HEK293T (cell line): ENCODE data around the gene SLC5A9.
"Not testable (repeated sequence)": the region's sequence is repeated elsewhere in the genome, so short reads cannot be mapped to it uniquely, and the experiment has no call there.

Source experiments
- CTCF ChIA-PET: fragments of 350-600 bp; formaldehyde crosslinking; extraction: SDS; loops from one replicate; lab custom pipeline; 2021; ENCODE audit warnings: antibody characterized with exemption, inconsistent platforms; lab: Yijun Ruan, JAX
- POLR2A ChIA-PET: fragments of 350-600 bp; formaldehyde crosslinking; extraction: SDS; loops from one replicate; lab custom pipeline; 2020; ENCODE audit warnings: antibody characterized with exemption, inconsistent platforms; lab: Yijun Ruan, JAX
- DNase-seq: peaks from one replicate; pipeline ENCODE4 v3.0.0; 2012; ENCODE audit warnings: mixed read lengths; ENCODE audit errors: extremely low spot score
- ARNT ChIP-seq: fragments of 450-650 bp; IDR thresholded peaks from 2 replicates; pipeline ENCODE4 v1.6.1; 2017; ENCODE audit warnings: mild to moderate bottlenecking
- BHLHE40 ChIP-seq: fragments of 450-650 bp; IDR thresholded peaks from 2 replicates; pipeline ENCODE4 v1.6.1; 2016; ENCODE audit warnings: mild to moderate bottlenecking, moderate library complexity, borderline replicate concordance
- CTBP1 ChIP-seq: fragments of 450-650 bp; IDR thresholded peaks from 2 replicates; pipeline ENCODE4 v1.6.1; 2016; ENCODE audit warnings: borderline replicate concordance
- ELF4 ChIP-seq: fragments of 450-650 bp; IDR thresholded peaks from 2 replicates; pipeline ENCODE4 v1.6.1; 2017; ENCODE audit warnings: antibody characterized with exemption
- FOXA1 ChIP-seq: fragments of 450-650 bp; IDR thresholded peaks from 2 replicates; pipeline ENCODE4 v1.6.1; 2016; ENCODE audit warnings: mild to moderate bottlenecking
- FOXK2 ChIP-seq: fragments of 450-650 bp; IDR thresholded peaks from 2 replicates; pipeline ENCODE4 v1.6.1; 2016; ENCODE audit warnings: mild to moderate bottlenecking
- FOXM1 ChIP-seq: fragments of 450-650 bp; IDR thresholded peaks from 2 replicates; pipeline ENCODE4 v1.6.1; 2017; ENCODE audit warnings: mild to moderate bottlenecking, borderline replicate concordance
- HDGF ChIP-seq: fragments of 450-650 bp; IDR thresholded peaks from 2 replicates; pipeline ENCODE4 v1.6.1; 2017; ENCODE audit warnings: antibody characterized with exemption, borderline replicate concordance
- L3MBTL2 ChIP-seq: fragments of 450-650 bp; conservative IDR thresholded peaks from 2 replicates; pipeline ENCODE4 v1.6.1; 2016; ENCODE audit warnings: mild to moderate bottlenecking
- LEF1 ChIP-seq: fragments of 450-650 bp; IDR thresholded peaks from 2 replicates; pipeline ENCODE4 v1.6.1; 2017; ENCODE audit warnings: mild to moderate bottlenecking, borderline replicate concordance
- NFRKB ChIP-seq: fragments of 450-650 bp; IDR thresholded peaks from 2 replicates; pipeline ENCODE4 v1.6.1; 2016; ENCODE audit warnings: mild to moderate bottlenecking, moderate library complexity
- PKNOX1 ChIP-seq: fragments of 450-650 bp; IDR thresholded peaks from 2 replicates; pipeline ENCODE4 v1.6.1; 2016
- SP1 ChIP-seq: fragments of 450-650 bp; IDR thresholded peaks from 2 replicates; pipeline ENCODE4 v1.6.1; 2017
- SUZ12 ChIP-seq: fragments of 450-650 bp; IDR thresholded peaks from 2 replicates; pipeline ENCODE4 v1.6.1; 2016; ENCODE audit warnings: mild to moderate bottlenecking
- TARDBP ChIP-seq: fragments of 450-650 bp; IDR thresholded peaks from 2 replicates; pipeline ENCODE4 v1.6.1; 2016
- ZNF384 ChIP-seq: fragments of 450-650 bp; IDR thresholded peaks from 2 replicates; pipeline ENCODE4 v1.6.1; 2016

The SLC5A9 gene

DNA sequence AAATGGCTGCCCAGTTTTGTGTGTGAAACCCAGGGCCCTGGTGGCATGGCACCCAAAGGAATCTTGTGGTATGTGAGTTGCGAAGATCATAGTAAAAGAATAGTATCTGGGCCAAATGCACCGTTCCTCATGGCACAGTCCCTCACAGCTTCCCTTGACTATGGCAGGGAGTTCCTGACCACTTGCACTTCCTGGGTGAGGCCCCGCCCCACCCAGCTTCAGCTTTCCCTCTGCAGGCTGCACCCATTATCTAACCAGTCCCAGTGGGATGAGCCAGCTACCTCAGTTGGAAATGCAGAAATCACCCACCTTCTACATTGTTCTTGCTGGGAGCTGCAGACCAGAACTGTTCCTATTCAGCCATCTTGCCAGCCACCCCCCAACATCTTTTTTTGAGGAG, 63.0 kb downstream of the SLC5A9 start:
- DNase-seq, result no peak
- CTCF ChIA-PET, result no interaction called here
- POLR2A ChIA-PET, result no interaction called here
- no peak for TF ChIP-seq ARNT
- TF ChIP-seq FOXK2, result no peak
- no peak for TF ChIP-seq NFRKB
- no peak for TF ChIP-seq ELF4
- TF ChIP-seq LEF1, result no peak
- no peak for TF ChIP-seq SP1
- no peak for TF ChIP-seq BHLHE40
- TF ChIP-seq PKNOX1, result no peak
- TF ChIP-seq TARDBP, result no peak
- TF ChIP-seq FOXM1, result no peak
- TF ChIP-seq ZNF384, result no peak
- TF ChIP-seq SUZ12, result no peak
- TF ChIP-seq L3MBTL2, result no peak
- no peak for TF ChIP-seq FOXA1
- no peak for TF ChIP-seq HDGF
- no peak for TF ChIP-seq CTBP1

DNA sequence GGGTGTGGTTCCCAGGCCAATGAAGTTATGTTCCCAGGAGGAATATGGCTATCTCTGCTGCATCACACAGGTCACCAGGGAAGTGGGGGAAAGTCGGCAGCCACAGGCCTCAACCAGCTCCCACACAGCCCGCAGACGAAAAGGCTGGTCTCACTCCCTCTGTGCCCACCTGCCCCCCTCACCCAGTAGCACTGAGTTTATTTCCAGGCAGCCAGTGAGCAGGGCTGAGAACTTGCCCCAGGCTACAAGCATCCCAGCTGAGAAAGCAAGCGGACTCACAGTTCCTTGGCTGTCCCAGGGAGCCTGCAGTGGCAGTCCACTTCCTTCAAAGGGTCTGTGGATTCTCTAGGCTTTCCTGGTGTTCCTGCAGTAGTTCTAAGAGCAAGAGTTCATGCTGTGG, 68.9 kb downstream of the SLC5A9 start:
- CTCF ChIA-PET, result no interaction called here
- TF ChIP-seq FOXA1 (no peak), L3MBTL2 (no peak)
- POLR2A ChIA-PET, result no interaction called here
- DNase-seq, result no peak

DNA sequence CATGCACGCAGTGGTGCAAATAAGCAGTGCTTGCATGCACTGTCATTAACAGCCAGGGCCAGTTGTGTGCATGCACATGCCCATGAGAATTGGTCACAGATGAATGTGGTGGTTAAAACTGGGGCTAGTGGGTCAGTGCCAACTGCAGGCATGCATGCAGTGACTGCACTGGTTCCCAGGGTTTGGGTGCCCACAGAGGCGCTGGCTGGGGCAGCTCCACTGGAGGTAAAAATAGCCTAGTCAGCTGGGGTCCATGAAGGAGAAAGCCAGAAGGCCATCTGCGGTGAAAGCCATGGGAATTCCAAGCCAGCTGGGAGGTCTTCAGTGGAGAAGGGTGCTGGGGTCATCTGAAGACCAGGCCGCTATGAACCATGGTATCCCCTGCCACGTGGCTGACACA, 70.2 kb downstream of the SLC5A9 start:
- CTCF ChIA-PET, result no interaction called here
- TF ChIP-seq ELF4 (no peak), HDGF (no peak), BHLHE40 (no peak), SUZ12 (no peak), L3MBTL2 (no peak), LEF1 (no peak), FOXK2 (no peak), PKNOX1 (no peak), CTBP1 (no peak), SP1 (no peak), ARNT (no peak), NFRKB (no peak), ZNF384 (no peak), FOXM1 (no peak), FOXA1 (no peak), TARDBP (no peak)
- POLR2A ChIA-PET, result no interaction called here
- DNase-seq, result no peak

- CTCF ChIA-PET, DNase-seq, POLR2A ChIA-PET: not testable (repeated sequence)
These were observed 71.6 kb downstream of the SLC5A9 start for GRCh38 chr1:48294094-48294493.

DNA sequence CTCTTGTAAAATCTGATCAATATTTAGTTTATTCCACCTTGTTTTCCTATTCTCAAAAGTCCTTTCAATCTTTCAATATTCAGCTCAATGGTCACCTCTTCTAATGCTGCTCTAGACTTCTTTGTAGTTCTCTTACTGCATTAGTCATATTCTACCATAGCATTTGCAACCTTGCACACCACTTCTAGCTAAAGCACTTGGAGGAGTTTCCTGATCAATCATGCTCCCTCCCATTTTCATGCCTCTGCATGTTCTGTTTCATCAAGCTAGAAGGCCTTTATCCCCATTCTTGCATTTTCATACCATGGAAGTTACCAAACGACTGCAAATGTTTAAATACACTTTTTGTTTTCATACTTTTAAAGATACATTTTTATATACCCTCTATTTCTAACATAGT, 72.1 kb downstream of the SLC5A9 start:
- DNase-seq, result no peak
- CTCF ChIA-PET, result no interaction called here
- POLR2A ChIA-PET, result no interaction called here
- TF ChIP-seq SP1 (no peak), BHLHE40 (no peak), PKNOX1 (no peak), SUZ12 (no peak), ZNF384 (no peak), LEF1 (no peak), L3MBTL2 (no peak), FOXM1 (no peak), FOXA1 (no peak), HDGF (no peak), TARDBP (no peak), ELF4 (no peak)
